ENCODE results near the gene PER3. TPM values are rescaled to one million over a fixed set of nuclear protein-coding genes. Genes with fewer than 3 reads are reported as not detected.

PER3 gene
- total RNA-seq, 1 donor from 2014 or later = 3.3 TPM

- DNase-seq = no peak
Observed at GRCh38 chr1:7873801-7874795, 90.0 kb downstream of the PER3 start.

GRCh38 chr1:7878027-7878426 lies 93.9 kb downstream of the PER3 start:
- no peak for DNase-seq

DNA sequence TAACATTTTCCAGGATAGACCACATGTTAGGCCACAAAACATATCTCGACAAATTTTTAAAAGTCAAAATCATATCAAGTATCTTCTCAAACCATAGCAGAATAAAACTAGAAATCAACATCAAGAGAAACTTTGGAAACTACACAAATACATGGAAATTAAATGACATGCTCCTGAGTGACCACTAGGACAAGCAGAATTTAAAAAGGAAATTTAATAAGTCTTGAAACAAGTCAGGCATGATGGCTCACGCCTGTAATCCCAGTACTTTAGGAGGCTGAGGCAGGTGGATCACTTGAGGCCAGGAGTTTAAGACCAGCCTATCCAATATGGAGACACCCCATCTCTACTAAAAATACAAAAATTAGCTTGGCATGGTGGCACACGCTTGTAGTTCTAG lies 95.1 kb downstream of the PER3 start:
- no peak for DNase-seq

- DNase-seq = no peak
Observed at GRCh38 chr1:7884757-7885156, 100.7 kb downstream of the PER3 start.

DNA sequence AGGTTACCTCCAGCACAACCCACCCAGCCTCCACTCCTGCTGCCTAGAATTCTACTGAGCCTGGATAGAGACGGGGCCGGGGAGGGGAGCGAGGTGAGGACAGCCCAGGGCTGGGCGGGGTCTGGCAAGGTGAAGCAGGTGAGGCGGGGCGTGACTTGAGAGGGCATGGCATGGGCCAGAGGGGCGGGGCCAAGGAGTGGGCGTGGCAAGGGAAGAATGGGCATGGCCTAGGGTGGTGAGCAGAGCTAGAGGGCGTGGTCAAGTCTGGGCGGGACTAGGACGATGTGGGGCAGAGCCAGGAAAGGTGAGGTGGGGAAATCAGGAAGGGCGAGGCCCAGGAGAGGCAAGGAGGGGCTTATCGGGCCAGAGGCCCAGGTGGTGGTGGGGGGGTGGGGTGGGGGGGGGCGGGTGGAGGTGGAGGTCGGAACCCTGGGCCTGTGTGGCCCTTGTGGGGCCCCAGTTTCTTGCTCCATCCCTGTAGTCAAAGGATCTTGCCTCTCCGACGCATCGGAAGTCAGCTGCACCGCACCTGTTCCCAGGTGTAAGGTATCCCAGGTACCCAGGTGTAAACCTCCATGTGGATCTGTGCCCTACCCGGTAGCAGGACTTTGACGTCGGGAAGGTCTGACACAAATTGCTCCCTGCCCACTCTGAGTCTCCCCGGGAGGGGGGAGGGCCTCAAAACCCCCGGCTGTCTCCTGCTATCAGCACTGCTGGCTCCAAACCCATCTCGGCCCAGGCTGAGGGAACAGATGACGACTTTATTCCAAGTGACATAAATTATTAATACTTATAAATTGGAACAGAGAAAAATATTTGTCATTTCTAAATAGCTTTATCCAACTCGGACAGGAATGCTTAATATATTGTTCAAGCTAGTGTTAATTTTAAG lies 101.7 kb downstream of the PER3 start:
- DNase-seq = no peak

GRCh38 chr1:7886405-7886745 lies 102.3 kb downstream of the PER3 start:
- DNase-seq = no peak

DNA sequence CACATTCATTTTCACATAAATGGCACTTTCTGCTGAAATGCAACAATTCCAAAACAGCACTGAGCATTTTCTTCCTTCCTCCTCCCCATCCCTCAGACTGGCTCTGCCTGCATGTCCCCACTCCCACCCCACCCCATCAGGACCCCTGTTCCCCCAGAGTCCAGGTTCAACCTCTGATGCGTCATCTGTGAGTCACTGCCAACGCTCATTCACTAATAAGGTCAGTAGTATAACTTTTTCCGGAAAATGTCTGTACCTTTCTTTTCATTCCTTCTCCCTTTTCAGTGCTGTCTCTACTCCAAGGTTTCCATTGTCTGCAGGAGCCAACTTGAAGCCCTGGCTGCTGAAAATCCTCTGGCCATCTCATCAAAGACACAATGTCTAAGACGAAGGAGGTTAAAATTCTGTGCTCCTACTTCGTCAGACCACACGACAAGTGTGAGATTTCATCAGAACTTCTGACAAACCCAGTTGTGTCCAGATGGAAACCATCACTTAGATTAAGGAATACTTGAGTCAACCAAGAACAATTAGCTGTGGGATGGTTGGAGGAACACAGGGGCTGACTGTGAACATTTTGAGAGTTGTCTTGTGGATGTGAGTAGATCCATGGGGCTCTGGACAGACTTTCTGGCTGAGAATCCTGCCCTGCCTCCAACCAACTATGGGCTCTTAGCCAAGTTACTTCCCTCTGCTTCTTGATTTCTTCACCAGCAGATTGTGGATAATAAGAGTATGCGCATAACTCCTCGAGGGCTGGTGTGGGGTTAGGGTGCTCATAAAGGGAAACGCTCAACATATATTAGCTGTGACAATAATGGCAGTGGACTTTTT lies 104.4 kb downstream of the PER3 start:
- no peak for DNase-seq

DNA sequence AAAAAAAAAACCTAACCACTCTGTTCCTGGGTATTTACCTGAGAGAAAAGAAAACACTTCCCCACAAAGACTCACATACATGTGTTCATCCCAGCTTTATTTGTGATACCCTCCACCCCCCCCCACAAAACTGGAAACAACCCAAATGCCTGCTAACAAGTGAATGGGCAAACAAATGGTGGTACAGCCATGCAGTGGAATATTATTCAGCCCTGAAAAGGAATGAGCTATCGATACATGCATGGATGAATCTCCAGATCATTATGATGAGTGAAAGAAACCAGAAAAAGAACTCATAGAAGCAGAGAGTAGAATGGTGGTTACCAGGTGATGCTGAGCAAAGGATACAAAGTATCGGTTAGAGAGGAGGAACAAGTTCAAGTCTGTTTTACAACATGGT lies 106.8 kb downstream of the PER3 start:
- no peak for DNase-seq

DNA sequence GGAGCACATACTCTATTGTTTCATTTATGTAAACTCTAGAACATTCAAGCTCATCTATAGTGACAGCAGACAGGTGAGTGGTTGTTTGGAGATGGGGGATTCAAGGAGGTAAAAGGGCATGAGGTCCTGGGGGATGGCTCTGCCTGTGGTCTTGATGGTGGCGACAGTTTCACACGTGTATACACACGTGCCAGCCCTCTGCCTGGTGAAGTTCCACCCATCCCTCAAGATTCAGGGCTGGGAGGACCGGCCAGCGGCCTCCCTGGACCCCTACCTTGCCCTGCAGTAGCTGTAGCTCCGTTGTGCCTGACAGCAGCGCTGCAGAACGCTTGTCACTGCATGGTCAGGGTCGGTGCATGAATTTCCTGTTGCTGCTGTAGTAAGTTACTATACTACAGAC lies 107.7 kb downstream of the PER3 start:
- no peak for DNase-seq

DNA sequence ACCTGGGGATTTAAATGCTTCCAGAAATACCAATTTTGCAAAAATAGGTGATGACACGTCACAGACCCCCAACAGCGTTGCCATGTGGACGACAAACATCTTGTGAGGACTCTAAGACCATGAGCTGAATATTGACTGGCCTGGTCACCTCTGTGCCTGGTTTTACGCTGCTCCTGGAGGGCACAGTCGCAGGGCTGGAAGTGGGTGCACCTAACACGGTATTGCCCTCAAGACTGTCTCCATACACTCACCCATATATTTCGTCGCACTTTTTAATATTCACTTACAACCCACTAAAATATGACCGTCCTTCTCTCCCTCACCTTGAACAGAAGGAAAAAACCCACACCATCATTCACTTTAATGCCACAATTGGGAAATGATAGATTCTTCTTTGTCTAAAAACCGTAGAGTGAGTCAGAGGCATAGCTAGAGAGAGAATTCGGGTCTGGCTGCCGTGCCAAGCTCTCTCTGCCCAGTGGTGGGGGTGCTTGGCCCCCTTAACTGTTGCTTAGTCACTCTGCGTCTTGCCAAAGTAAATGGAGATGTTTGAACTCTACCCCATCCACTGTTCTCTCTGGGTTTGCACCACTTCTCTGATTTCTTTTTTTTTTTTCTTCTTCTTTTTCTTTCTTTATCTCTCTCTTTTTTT lies 109.6 kb downstream of the PER3 start:
- no peak for DNase-seq

Other genes with a start within 250 kb of the PER3 start
- 39.5 TPM for gene VAMP3, start 13.0 kb upstream of the PER3 start, total RNA-seq
- not detected for gene UTS2, start 68.8 kb downstream of the PER3 start, total RNA-seq
- gene TNFRSF9, start 156.5 kb downstream of the PER3 start, total RNA-seq = not detected
- gene PARK7, start 177.4 kb downstream of the PER3 start, total RNA-seq = 112 TPM
- 19.7 TPM for gene ERRFI1, start 242.0 kb downstream of the PER3 start, total RNA-seq